ENCODE data around the gene RBM18. TPM values are rescaled to one million over a fixed set of nuclear protein-coding genes. Genes with fewer than 3 reads are reported as not detected.
A peak's percentile ranks its signal among the peaks of the same experiment; 100 is the strongest.

RBM18 gene
- total RNA-seq, 1 experiment from 2014 or later = 32.5 TPM

DNA sequence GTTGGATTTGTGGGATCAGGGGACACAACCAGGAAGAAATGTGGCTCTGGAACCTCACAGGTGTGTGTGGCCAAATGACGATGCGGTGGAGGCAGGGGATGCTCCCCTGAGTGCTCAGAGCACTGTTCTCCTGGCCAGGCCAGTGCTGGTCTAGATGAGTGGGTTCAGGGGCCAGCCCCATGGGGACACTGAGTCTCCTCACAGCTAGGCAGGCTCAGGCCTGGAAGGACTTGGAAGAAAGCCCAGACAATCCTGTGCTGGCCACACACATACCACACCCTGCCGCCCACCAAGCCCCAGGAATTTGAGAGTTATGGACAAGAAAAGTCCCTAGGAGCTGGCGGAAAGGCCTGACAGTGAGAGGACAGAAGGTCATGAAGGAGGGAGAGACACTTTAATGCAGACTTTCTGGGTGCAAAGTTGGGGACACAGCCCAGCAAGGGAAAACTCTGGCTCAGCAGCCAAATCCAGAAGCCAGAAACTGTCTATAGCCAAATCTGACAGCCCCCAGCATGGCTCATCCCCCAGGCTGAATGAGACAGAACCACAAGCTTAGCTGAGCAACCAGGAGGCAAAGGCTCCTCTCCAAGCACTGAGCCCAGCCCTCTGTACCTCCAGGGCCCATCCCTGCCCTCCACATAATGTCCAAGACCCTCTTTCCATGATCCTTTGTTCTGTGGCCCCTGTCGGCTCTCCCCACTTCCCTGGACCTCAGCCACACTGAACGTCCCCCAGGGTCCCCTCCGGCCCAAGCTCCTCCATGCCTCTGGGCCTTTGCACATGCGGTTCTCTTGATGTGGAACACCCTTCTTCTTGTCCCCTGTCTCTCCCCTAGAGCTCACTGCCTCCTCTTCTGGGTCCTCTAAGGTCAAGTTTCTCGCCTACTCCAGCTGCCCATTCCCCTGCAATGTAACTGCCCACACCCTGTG lies 58.3 kb downstream of the RBM18 start:
- POLR2A ChIA-PET = no interaction called here
- Histone ChIP-seq H4K20me1 (ENCODE audit: insufficient read depth) (no peaks in the 10 kb centered on the region), H3K36me3 (ENCODE audit: control insufficient read depth in 1 of 2, insufficient read depth in 2 of 2, low read length in 2 of 2) (no peaks in the 10 kb centered on the region), H3K9me3 (ENCODE audit: control insufficient read depth in 1 of 2, insufficient read depth in 1 of 2, low read depth in 1 of 2, low read length in 2 of 2) (no peaks in the 10 kb centered on the region), H3K4me2 (ENCODE audit: low read length) (peak overlapping the region; percentile 48), H3K4me3 (replicated peaks in 1 of 2; ENCODE audit: low read depth in 1 of 2, low read length in 2 of 2) (no peak overlapping the region), H3K27ac (ENCODE audit: low read depth, low read length) (no peak overlapping the region; the same call in 1 of the 2 replicates), H3K9ac (ENCODE audit: low read length) (no peak overlapping the region), H2AFZ (ENCODE audit: low read depth, low read length, poor library complexity, severe bottlenecking) (no peak overlapping the region), H3K79me2 (ENCODE audit: insufficient read depth, low read length) (no peaks in the 10 kb centered on the region), H3K27me3 (ENCODE audit: insufficient read depth, low read length) (no peaks in the 10 kb centered on the region), H3K9me2 (ENCODE audit: insufficient read depth) (no peaks in the 10 kb centered on the region), H3K4me1 (ENCODE audit: control insufficient read depth in 1 of 2, insufficient read depth in 2 of 2, low read length in 2 of 2) (peaks cover 9 to 12% of the 10 kb centered on the region in 2 experiments)
- intact Hi-C loops (cut with micrococcal nuclease) = no loop called here
- CTCF ChIA-PET = no interaction called here
- RAD21 ChIA-PET (ENCODE audit: low non-redundant PET in 1 of 2, low total read pairs in 2 of 2, uncharacterized antibody in 2 of 2, unreplicated experiment in 2 of 2) = no interaction called here
- DNase-seq (ENCODE audit: low read depth, low spot score) = no peak
- TF ChIP-seq RAD21 (IDR thresholded peaks at IDR 0.05; ENCODE audit: low read depth) (no peak), POLR2A (IDR thresholded peaks at IDR 0.05; ENCODE audit: borderline replicate concordance, extremely low read depth, insufficient read depth, insufficient read length) (no peak), TCF7L2 (IDR thresholded peaks at IDR 0.05; ENCODE audit: borderline replicate concordance, extremely low read depth, insufficient read depth, insufficient read length) (no peak)
- TF ChIP-seq, protein P1, sequence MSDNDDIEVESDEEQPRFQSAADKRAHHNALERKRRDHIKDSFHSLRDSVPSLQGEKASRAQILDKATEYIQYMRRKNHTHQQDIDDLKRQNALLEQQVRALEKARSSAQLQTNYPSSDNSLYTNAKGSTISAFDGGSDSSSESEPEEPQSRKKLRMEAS (IDR thresholded peaks at IDR 0.05) = no peak
- peak; percentile 44 for ATAC-seq
- BruUV-seq (replicated peaks) = no TSS peak

DNA sequence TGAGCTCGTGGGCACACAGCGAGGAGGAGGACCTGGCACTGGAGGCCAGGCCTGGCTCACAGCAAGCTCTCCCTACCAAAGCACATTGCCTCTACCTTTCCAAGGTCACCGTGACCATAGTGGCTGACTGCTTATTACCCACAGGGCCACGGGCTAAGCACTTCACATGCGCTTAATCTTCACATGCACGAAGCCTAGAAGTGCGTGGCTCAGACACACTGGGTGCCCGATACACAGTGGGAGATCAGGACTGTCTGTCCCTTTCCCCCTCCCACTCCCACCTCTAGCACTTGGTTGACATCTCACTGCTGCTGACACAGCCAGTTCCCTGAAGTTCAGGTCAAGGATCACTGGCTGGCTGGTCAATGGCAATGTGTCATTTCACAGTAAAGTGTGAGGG lies 59.5 kb downstream of the RBM18 start:
- BruUV-seq (replicated peaks) = no TSS peak
- Histone ChIP-seq H3K9me2 (ENCODE audit: insufficient read depth) (no peaks in the 10 kb centered on the region), H3K4me1 (ENCODE audit: control insufficient read depth in 1 of 2, insufficient read depth in 2 of 2, low read length in 2 of 2) (peaks cover 9 to 12% of the 10 kb centered on the region in 2 experiments), H3K9ac (ENCODE audit: low read length) (no peak overlapping the region), H3K36me3 (ENCODE audit: control insufficient read depth in 1 of 2, insufficient read depth in 2 of 2, low read length in 2 of 2) (no peaks in the 10 kb centered on the region), H4K20me1 (ENCODE audit: insufficient read depth) (no peaks in the 10 kb centered on the region), H3K27me3 (ENCODE audit: insufficient read depth, low read length) (no peaks in the 10 kb centered on the region), H3K9me3 (ENCODE audit: control insufficient read depth in 1 of 2, insufficient read depth in 1 of 2, low read depth in 1 of 2, low read length in 2 of 2) (no peaks in the 10 kb centered on the region), H3K79me2 (ENCODE audit: insufficient read depth, low read length) (no peaks in the 10 kb centered on the region), H3K27ac (ENCODE audit: low read depth, low read length) (no peak overlapping the region), H2AFZ (ENCODE audit: low read depth, low read length, poor library complexity, severe bottlenecking) (no peak overlapping the region), H3K4me2 (ENCODE audit: low read length) (no peak overlapping the region), H3K4me3 (replicated peaks in 1 of 2; ENCODE audit: low read depth in 1 of 2, low read length in 2 of 2) (no peak overlapping the region)
- ChIA-PET POLR2A (no interaction called here), CTCF (no interaction called here), RAD21 (ENCODE audit: low non-redundant PET in 1 of 2, low total read pairs in 2 of 2, uncharacterized antibody in 2 of 2, unreplicated experiment in 2 of 2) (no interaction called here)
- ATAC-seq = no peak
- no peak for DNase-seq (ENCODE audit: low read depth, low spot score)
- no peak for TF ChIP-seq SIN3A (IDR thresholded peaks at IDR 0.05; ENCODE audit: low read depth)
- TF ChIP-seq FOSL1 (IDR thresholded peaks at IDR 0.05; ENCODE audit: low read depth) = no peak
- no peak for TF ChIP-seq CEBPB (IDR thresholded peaks at IDR 0.05; ENCODE audit: low read depth)
- no peak for TF ChIP-seq SRF (IDR thresholded peaks at IDR 0.05; ENCODE audit: low read depth)
- TF ChIP-seq, protein P2, sequence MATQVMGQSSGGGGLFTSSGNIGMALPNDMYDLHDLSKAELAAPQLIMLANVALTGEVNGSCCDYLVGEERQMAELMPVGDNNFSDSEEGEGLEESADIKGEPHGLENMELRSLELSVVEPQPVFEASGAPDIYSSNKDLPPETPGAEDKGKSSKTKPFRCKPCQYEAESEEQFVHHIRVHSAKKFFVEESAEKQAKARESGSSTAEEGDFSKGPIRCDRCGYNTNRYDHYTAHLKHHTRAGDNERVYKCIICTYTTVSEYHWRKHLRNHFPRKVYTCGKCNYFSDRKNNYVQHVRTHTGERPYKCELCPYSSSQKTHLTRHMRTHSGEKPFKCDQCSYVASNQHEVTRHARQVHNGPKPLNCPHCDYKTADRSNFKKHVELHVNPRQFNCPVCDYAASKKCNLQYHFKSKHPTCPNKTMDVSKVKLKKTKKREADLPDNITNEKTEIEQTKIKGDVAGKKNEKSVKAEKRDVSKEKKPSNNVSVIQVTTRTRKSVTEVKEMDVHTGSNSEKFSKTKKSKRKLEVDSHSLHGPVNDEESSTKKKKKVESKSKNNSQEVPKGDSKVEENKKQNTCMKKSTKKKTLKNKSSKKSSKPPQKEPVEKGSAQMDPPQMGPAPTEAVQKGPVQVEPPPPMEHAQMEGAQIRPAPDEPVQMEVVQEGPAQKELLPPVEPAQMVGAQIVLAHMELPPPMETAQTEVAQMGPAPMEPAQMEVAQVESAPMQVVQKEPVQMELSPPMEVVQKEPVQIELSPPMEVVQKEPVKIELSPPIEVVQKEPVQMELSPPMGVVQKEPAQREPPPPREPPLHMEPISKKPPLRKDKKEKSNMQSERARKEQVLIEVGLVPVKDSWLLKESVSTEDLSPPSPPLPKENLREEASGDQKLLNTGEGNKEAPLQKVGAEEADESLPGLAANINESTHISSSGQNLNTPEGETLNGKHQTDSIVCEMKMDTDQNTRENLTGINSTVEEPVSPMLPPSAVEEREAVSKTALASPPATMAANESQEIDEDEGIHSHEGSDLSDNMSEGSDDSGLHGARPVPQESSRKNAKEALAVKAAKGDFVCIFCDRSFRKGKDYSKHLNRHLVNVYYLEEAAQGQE (IDR thresholded peaks at IDR 0.05; ENCODE audit: low read depth) = no peak
- TF ChIP-seq EZH2 (IDR thresholded peaks at IDR 0.05) = no peak
- no peak for TF ChIP-seq CBX3 (IDR thresholded peaks at IDR 0.05; ENCODE audit: low read depth)
- TF ChIP-seq POLR2AphosphoS5 (IDR thresholded peaks at IDR 0.05; ENCODE audit: low read depth, low read length) = no peak
- TF ChIP-seq YY1 (IDR thresholded peaks at IDR 0.05; ENCODE audit: extremely low read depth, insufficient replicate concordance, low read depth, low read length) = no peak
- intact Hi-C loops (cut with micrococcal nuclease) = no loop called here

Data from HCT116 (cell line).